IMR-90 (cell line): ENCODE results near the gene ADCK2. TPM values are rescaled to one million over a fixed set of nuclear protein-coding genes. Genes with fewer than 3 reads are reported as not detected.
A peak's percentile ranks its signal among the peaks of the same experiment; 100 is the strongest.

Source experiments
- ATAC-seq: fragments of 200-7000 bp; cut with Tn5 transposase; 2 replicates; pipeline ENCODE4 v1.9.1; 2020; ENCODE audit warnings: low read depth, mild to moderate bottlenecking, moderate library complexity
- BruUV-seq: library from RNA; stranded (reverse); fragments of 400-500 nt; replicated peaks from 2 replicates; lab custom pipeline; 2021; lab: Mats Ljungman, UMichigan
- CTCF ChIA-PET: fragments of 300-600 bp; formaldehyde crosslinking; extraction: SDS; loops from one replicate; lab custom pipeline; 2021; ENCODE audit warnings: antibody characterized with exemption; lab: Yijun Ruan, JAX
- POLR2A ChIA-PET: fragments of 300-600 bp; sonication (Branson Sonifier 250); formaldehyde crosslinking; loops from one replicate; lab custom pipeline; 2022; ENCODE audit warnings: antibody characterized with exemption; ENCODE audit not compliant: unreplicated experiment; lab: Charles Lee
- DNase-seq: peaks from one replicate; pipeline ENCODE4 v3.0.0; 2013
- H2AFZ ChIP-seq: replicated peaks from 2 replicates; pipeline ENCODE3; 2013; ENCODE audit warnings: low read length, mild to moderate bottlenecking; ENCODE audit not compliant: poor library complexity
- H2AK5ac ChIP-seq: 2 replicates; pipeline ENCODE4 v1.6.1; 2013; ENCODE audit warnings: low read depth, low read length, inconsistent platforms
- H2AK9ac ChIP-seq: replicated peaks from 2 replicates; pipeline ENCODE3; 2013; ENCODE audit warnings: mild to moderate bottlenecking, low read depth, low read length, moderate library complexity; ENCODE audit not compliant: poor library complexity
- H2BK120ac ChIP-seq: 2 replicates; pipeline ENCODE4 v1.6.1; 2013; ENCODE audit warnings: low read depth, low read length, inconsistent platforms
- H2BK15ac ChIP-seq: 3 replicates; pipeline ENCODE4 v1.6.1; 2013; ENCODE audit warnings: low read depth, low read length, inconsistent platforms
- H2BK20ac ChIP-seq: 2 replicates; pipeline ENCODE4 v1.6.1; 2013; ENCODE audit warnings: low read depth, mild to moderate bottlenecking, inconsistent platforms, low read length, moderate library complexity
- H2BK5ac ChIP-seq: 2 replicates; pipeline ENCODE4 v1.6.1; 2013; ENCODE audit warnings: mild to moderate bottlenecking, low read depth, low read length, inconsistent platforms; ENCODE audit not compliant: poor library complexity, severe bottlenecking
- H3K14ac ChIP-seq: replicated peaks from 2 replicates; pipeline ENCODE4 v1.6.1; 2013; ENCODE audit warnings: low read depth, low read length, inconsistent platforms
- H3K18ac ChIP-seq: 2 replicates; pipeline ENCODE4 v1.6.1; 2013; ENCODE audit warnings: low read depth, low read length, control low read depth
- H3K23ac ChIP-seq: 2 replicates; pipeline ENCODE4 v1.6.1; 2013; ENCODE audit warnings: low read depth, low read length, inconsistent platforms
- H3K27ac ChIP-seq: 2 replicates; pipeline ENCODE4 v1.5.1; 2013; ENCODE audit warnings: mild to moderate bottlenecking, control low read depth, low read length; ENCODE audit not compliant: insufficient read depth
- H3K27me3 ChIP-seq: 2 replicates; pipeline ENCODE4 v1.6.1; 2013; ENCODE audit warnings: low read length; ENCODE audit not compliant: control insufficient read depth, insufficient read depth
- H3K36me3 ChIP-seq: 2 replicates; pipeline ENCODE4 v1.6.1; 2013; ENCODE audit warnings: low read length, mixed read lengths; ENCODE audit not compliant: control insufficient read depth, insufficient read depth
- H3K4ac ChIP-seq: 2 replicates; pipeline ENCODE4 v1.6.1; 2013; ENCODE audit warnings: low read depth, low read length, inconsistent platforms
- H3K4me1 ChIP-seq: 2 replicates; pipeline ENCODE4 v1.6.1; 2013; ENCODE audit warnings: low read length, mixed read lengths; ENCODE audit not compliant: control insufficient read depth, insufficient read depth
- H3K4me2 ChIP-seq: 2 replicates; pipeline ENCODE4 v1.6.1; 2013; ENCODE audit warnings: low read depth, mild to moderate bottlenecking, control low read depth, low read length, moderate library complexity
- H3K4me3 ChIP-seq: 2 replicates; pipeline ENCODE4 v1.5.1; 2013; ENCODE audit warnings: low read depth, mild to moderate bottlenecking, control low read depth, low read length, moderate library complexity; ENCODE audit not compliant: insufficient read depth
- H3K56ac ChIP-seq: 2 replicates; pipeline ENCODE4 v1.6.1; 2013; ENCODE audit warnings: low read length, inconsistent platforms; ENCODE audit not compliant: insufficient read depth; ENCODE audit errors: extremely low read depth
- H3K79me1 ChIP-seq, 2 experiments: 2 replicates each; pipeline ENCODE4 v1.6.1; 2013; ENCODE audit warnings: low read length in 2 of 2, inconsistent platforms in 1 of 2, low read depth in 1 of 2
- H3K9ac ChIP-seq: 2 replicates; pipeline ENCODE4 v1.6.1; 2013; ENCODE audit warnings: low read depth, low read length, control low read depth
- H3K9me1 ChIP-seq: 2 replicates; pipeline ENCODE4 v1.6.1; 2013; ENCODE audit warnings: low read length, inconsistent platforms; ENCODE audit not compliant: insufficient read depth
- H3K9me3 ChIP-seq: 2 replicates; pipeline ENCODE4 v1.6.1; 2013; ENCODE audit warnings: low read length; ENCODE audit not compliant: control insufficient read depth, insufficient read depth
- H4K20me1 ChIP-seq: 2 replicates; pipeline ENCODE4 v1.6.1; 2013; ENCODE audit warnings: low read length, inconsistent platforms; ENCODE audit not compliant: insufficient read depth
- H4K5ac ChIP-seq: 2 replicates; pipeline ENCODE4 v1.6.1; 2013; ENCODE audit warnings: mild to moderate bottlenecking, low read depth, low read length, control low read depth
- H4K8ac ChIP-seq, 2 experiments: 2 replicates each; pipeline ENCODE4 v1.6.1; 2013; ENCODE audit warnings: low read depth in 2 of 2, low read length in 2 of 2, control low read depth in 1 of 2, inconsistent platforms in 1 of 2
- H4K91ac ChIP-seq: 2 replicates; pipeline ENCODE4 v1.6.1; 2013; ENCODE audit warnings: low read depth, low read length, inconsistent platforms; ENCODE audit not compliant: insufficient read depth
- BHLHE40 ChIP-seq: fragments of 150-350 bp; IDR thresholded peaks from 2 replicates; pipeline ENCODE4 v1.6.1; 2016; ENCODE audit warnings: mild to moderate bottlenecking, low read depth, low read length
- CEBPB ChIP-seq: IDR thresholded peaks from 2 replicates; pipeline ENCODE4 v1.6.1; 2012; ENCODE audit warnings: low read depth, low read length, improper control_type of control experiment
- CHD1 ChIP-seq: IDR thresholded peaks from 2 replicates; pipeline ENCODE4 v1.6.1; 2012; ENCODE audit warnings: low read depth, low read length, improper control_type of control experiment
- CTCF ChIP-seq: conservative IDR thresholded peaks from 2 replicates; pipeline ENCODE4 v1.5.1; 2012; ENCODE audit warnings: mild to moderate bottlenecking, low read depth, low read length, improper control_type of control experiment
- ELK1 ChIP-seq: fragments of 150-350 bp; IDR thresholded peaks from 2 replicates; pipeline ENCODE4 v1.6.1; 2016; ENCODE audit warnings: low read depth, mild to moderate bottlenecking, low read length, moderate library complexity, borderline replicate concordance
- MAFK ChIP-seq: IDR thresholded peaks from 2 replicates; pipeline ENCODE4 v1.6.1; 2012; ENCODE audit warnings: low read depth, low read length, improper control_type of control experiment
- MAZ ChIP-seq: IDR thresholded peaks from 2 replicates; pipeline ENCODE4 v1.6.1; 2012; ENCODE audit warnings: low read depth, mild to moderate bottlenecking, low read length, improper control_type of control experiment, moderate library complexity, borderline replicate concordance
- MXI1 ChIP-seq: IDR thresholded peaks from 2 replicates; pipeline ENCODE4 v1.6.1; 2012; ENCODE audit warnings: low read depth, mild to moderate bottlenecking, low read length, moderate library complexity, borderline replicate concordance
- NFE2L2 ChIP-seq: fragments of 150-350 bp; IDR thresholded peaks from 2 replicates; pipeline ENCODE4 v1.6.1; 2016; ENCODE audit warnings: low read depth, mild to moderate bottlenecking, low read length
- WGBS, 2 experiments: methylation state at CpG; one replicate each; pipeline versions ENCODE4 v1.1.5 to v1.1.7; 2013; ENCODE audit warnings: missing lambda C conversion rate in 2 of 2; ENCODE audit not compliant: insufficient read length in 1 of 2; ENCODE audit errors: extremely low coverage in 2 of 2; 5-methylcytosine and 5-hydroxymethylcytosine counted together
- dilution Hi-C: fragments of 300-500 bp; cut with HindIII; formaldehyde crosslinking; loops from one replicate; pipeline ENCODE4 v1.14.3; 2018; ENCODE audit warnings: low sequenced_read_pairs; ENCODE audit not compliant: unreplicated experiment
- in situ Hi-C: fragments of 300-500 bp; cut with MboI; formaldehyde crosslinking; loops from 3 replicates; pipeline ENCODE4 v1.14.3; 2019; ENCODE audit warnings: low sequenced_read_pairs, inconsistent platforms, mixed read lengths
- intact Hi-C: fragments of 100-400 bp; cut with micrococcal nuclease; formaldehyde crosslinking; loops from 2 replicates; pipeline ENCODE4 v1.10.0; 2022
- polyA plus RNA-seq, 3 experiments: library from polyadenylated mRNA; depleted of rRNA; stranded (reverse); fragments of >200 nt; gene quantifications; 2 replicates each; pipeline ENCODE4 v1.2.3, GENCODE V29; 2012; ENCODE audit warnings: low replicate concordance in 1 of 3
- total RNA-seq: library from RNA; depleted of rRNA; stranded (reverse); fragments of >200 nt; gene quantifications from 2 replicates; pipeline ENCODE4 v1.2.3, GENCODE V29; 2012

ADCK2 gene
- total and polyA plus RNA-seq, 2 of the 4 experiments (the other 2 are of a cell fraction), result 7.1 to 10.0 TPM

GRCh38 chr7:140673063-140673773 lies 473 bp downstream of the ADCK2 start:
- CTCF ChIA-PET, result no interaction called here
- H4K8ac ChIP-seq, result peak overlapping the region; percentile 42 to 50; a peak in 2 of 4 replicates
- no peaks in the 10 kb centered on the region for H3K9me3 ChIP-seq
- H2BK5ac ChIP-seq, result no peak overlapping the region
- H2BK15ac ChIP-seq, result no peak overlapping the region
- H3K4me1 ChIP-seq, result 0 out of 2 replicates have a peak, but pooled peaks cover 2% of the 10 kb centered on the region
- H2BK20ac ChIP-seq, result no peak overlapping the region
- H3K9me1 ChIP-seq, result peaks cover 4% of the 10 kb centered on the region; the same call in 1 of the 2 replicates
- H3K36me3 ChIP-seq, result no peaks in the 10 kb centered on the region
- no TSS peak for BruUV-seq
- H2AFZ ChIP-seq, result peak overlapping the region; percentile 98
- H2BK120ac ChIP-seq, result no peak overlapping the region
- WGBS, 2 experiments, result 0% methylated on average over 19 of the region's 72 CpGs; no CpG with 5 or more reads in 1 of the 2 experiments
- H3K14ac ChIP-seq, result no peak overlapping the region
- H3K79me1 ChIP-seq, result peaks cover 4 to 6% of the 10 kb centered on the region in 2 experiments; a peak in 1 of 4 replicates
- dilution Hi-C loops (no loop called here), in situ Hi-C loops (no loop called here), intact Hi-C loops (loop anchor here (5.0 kb wide), 1 partner anchor 979 kb away; no protein-coding TSS in a partner anchor)
- H3K56ac ChIP-seq, result no peak overlapping the region
- H3K4ac ChIP-seq, result peak overlapping the region; percentile 26
- peaks cover 6% of the 10 kb centered on the region; the same call in 1 of the 2 replicates for H3K27me3 ChIP-seq
- no peak for DNase-seq
- peak overlapping the region; percentile 59; the same call in 1 of the 2 replicates for H3K9ac ChIP-seq
- H2AK5ac ChIP-seq, result no peak overlapping the region
- peak overlapping the region; percentile 71 for H3K4me3 ChIP-seq
- H4K5ac ChIP-seq, result 0 out of 2 replicates have a peak overlapping the region, but pooled peaks have one; percentile 67
- H4K91ac ChIP-seq, result peak overlapping the region; percentile 57; the same call in 1 of the 2 replicates
- H3K27ac ChIP-seq, result no peak overlapping the region; the same call in 1 of the 2 replicates
- no peak overlapping the region; the same call in 1 of the 2 replicates for H3K18ac ChIP-seq
- peak; percentile 81 for ATAC-seq
- no peaks in the 10 kb centered on the region for H4K20me1 ChIP-seq
- peak overlapping the region; percentile 90 for H3K23ac ChIP-seq
- TF ChIP-seq MAZ, result no peak
- no peak for TF ChIP-seq MAFK
- 0 out of 2 replicates have a peak, but pooled peaks have one; percentile 31 for TF ChIP-seq MXI1
- TF ChIP-seq CHD1, result no peak
- no peak for TF ChIP-seq ELK1
- TF ChIP-seq NFE2L2, result no peak
- no peak for TF ChIP-seq BHLHE40
- TF ChIP-seq CEBPB, result no peak
- no peak for TF ChIP-seq CTCF
- POLR2A ChIA-PET, result no interaction called here
- peak overlapping the region; percentile 88 for H2AK9ac ChIP-seq
- peak overlapping the region; percentile 96 for H3K4me2 ChIP-seq
